Endothelial cell of umbilical vein (primary cell): Measurements from ENCODE around the gene NLRP3. TPM values are rescaled to one million over a fixed set of nuclear protein-coding genes. Genes with fewer than 3 reads are reported as not detected.

Experiments used
- BruUV-seq: library from RNA; stranded (reverse); fragments of 400-500 nt; replicated peaks from 2 replicates; lab custom pipeline; 2021; lab: Mats Ljungman, UMichigan
- CTCF ChIA-PET: fragments of 300-600, 350-600 bp; sonication (Branson Sonifier 250); formaldehyde crosslinking; loops from one replicate; lab custom pipeline; 2021; ENCODE audit warnings: antibody characterized with exemption, inconsistent platforms; lab: Charles Lee
- POLR2A ChIA-PET: fragments of 300-600, 350-600 bp; sonication (Branson Sonifier 250); formaldehyde crosslinking; loops from one replicate; lab custom pipeline; 2021; ENCODE audit warnings: antibody characterized with exemption, inconsistent platforms; lab: Charles Lee
- DNase-seq: peaks from one replicate; pipeline ENCODE4 v3.0.0-alpha.2; 2011; ENCODE audit warnings: low read depth, low spot score
- FAIRE-seq: peaks from 2 replicates; lab custom pipeline; 2011; peaks lifted over from hg19 to GRCh38; lab: Jason Lieb, UNC
- H2AFZ ChIP-seq: 2 replicates; pipeline ENCODE4 v1.6.0; 2012; ENCODE audit warnings: low read depth, low read length, control low read depth, inconsistent platforms
- H3K27ac ChIP-seq: 2 replicates; pipeline ENCODE4 v1.5.1; 2011; ENCODE audit warnings: low read depth, mild to moderate bottlenecking, control low read depth, low read length, moderate library complexity; ENCODE audit not compliant: insufficient read depth
- H3K27me3 ChIP-seq, 2 experiments: 2 replicates each; pipeline versions ENCODE4 v1.6.0 to v1.6.1; 2011; ENCODE audit warnings: low read length in 2 of 2, mixed read lengths in 1 of 2; ENCODE audit not compliant: control insufficient read depth in 2 of 2, insufficient read depth in 2 of 2
- H3K36me3 ChIP-seq, 2 experiments: 2 replicates in 1 of 2; 3 replicates in 1 of 2; pipeline ENCODE4 v1.5.1; 2011; ENCODE audit warnings: low read length in 2 of 2, mild to moderate bottlenecking in 1 of 2, moderate library complexity in 1 of 2; ENCODE audit not compliant: control insufficient read depth in 2 of 2, insufficient read depth in 2 of 2; ENCODE audit errors: extremely low read depth in 1 of 2
- H3K4me1 ChIP-seq: 3 replicates; pipeline ENCODE4 v1.5.1; 2011; ENCODE audit warnings: mild to moderate bottlenecking, low read length; ENCODE audit not compliant: control insufficient read depth, insufficient read depth; ENCODE audit errors: extremely low read depth
- H3K4me2 ChIP-seq: 2 replicates; pipeline ENCODE4 v1.6.1; 2011; ENCODE audit warnings: low read length, control low read depth, mixed read lengths; ENCODE audit not compliant: insufficient read depth
- H3K4me3 ChIP-seq, 3 experiments: fragments of 200-600 bp in 1 of 3; sonication (generic), shearing (Covaris generic) in 1 of 3; replicated peaks in 1 of 3; 2 replicates each; pipeline ENCODE4 v1.5.1; 2011 to 2016; ENCODE audit warnings: control low read depth in 3 of 3, low read length in 3 of 3, mild to moderate bottlenecking in 2 of 3, inconsistent platforms in 1 of 3, low read depth in 1 of 3, moderate library complexity in 1 of 3; ENCODE audit not compliant: insufficient read depth in 1 of 3
- H3K79me2 ChIP-seq: 2 replicates; pipeline ENCODE4 v1.6.0; 2012; ENCODE audit warnings: low read length, inconsistent platforms; ENCODE audit not compliant: control insufficient read depth, insufficient read depth
- H3K9ac ChIP-seq: replicated peaks from 2 replicates; pipeline ENCODE3; 2011; ENCODE audit warnings: low read length, control low read depth; ENCODE audit not compliant: insufficient read depth; ENCODE audit errors: extremely low read depth
- H3K9me1 ChIP-seq: replicated peaks from 3 replicates; pipeline ENCODE4 v1.6.0; 2011; ENCODE audit warnings: mild to moderate bottlenecking, low read length; ENCODE audit not compliant: control insufficient read depth, insufficient read depth; ENCODE audit errors: extremely low read depth
- H3K9me3 ChIP-seq: replicated peaks from 2 replicates; pipeline ENCODE4 v1.5.1; 2012; ENCODE audit warnings: low read length, inconsistent platforms; ENCODE audit not compliant: control insufficient read depth, insufficient read depth
- H4K20me1 ChIP-seq: replicated peaks from 2 replicates; pipeline ENCODE3; 2011; ENCODE audit warnings: mild to moderate bottlenecking, low read length; ENCODE audit not compliant: control insufficient read depth, insufficient read depth; ENCODE audit errors: extremely low read depth
- CTCF ChIP-seq, 2 donors: IDR thresholded peaks; 1 replicate in 1 of 2; 2 replicates in 1 of 2; pipeline ENCODE4 v1.5.1; 2011; ENCODE audit warnings: low read length in 2 of 2, mild to moderate bottlenecking in 2 of 2, moderate library complexity in 2 of 2, control low read depth in 1 of 2, inconsistent platforms in 1 of 2, low read depth in 1 of 2; ENCODE audit not compliant: insufficient read depth in 1 of 2; ENCODE audit errors: extremely low read depth in 1 of 2
- EZH2 ChIP-seq: IDR thresholded peaks from 2 replicates; pipeline ENCODE4 v1.6.1; 2012; ENCODE audit warnings: borderline replicate concordance, low read depth, mild to moderate bottlenecking, moderate library complexity, low read length, inconsistent platforms; ENCODE audit not compliant: severe bottlenecking
- FOS ChIP-seq: IDR thresholded peaks from 2 replicates; pipeline ENCODE4 v1.6.1; 2011; ENCODE audit warnings: mild to moderate bottlenecking, low read length, moderate library complexity, borderline replicate concordance; ENCODE audit not compliant: insufficient read depth
- GATA2 ChIP-seq: IDR thresholded peaks from 2 replicates; pipeline ENCODE4 v1.7.0; 2011; ENCODE audit warnings: low read depth, mild to moderate bottlenecking, moderate library complexity, mixed read lengths, low read length; ENCODE audit not compliant: insufficient read length, insufficient read depth
- JUN ChIP-seq: IDR thresholded peaks from 2 replicates; pipeline ENCODE4 v1.6.1; 2011; ENCODE audit warnings: borderline replicate concordance, low read depth; ENCODE audit not compliant: insufficient read length, insufficient read depth
- MYC ChIP-seq: IDR thresholded peaks from one replicate; pipeline ENCODE4 v1.6.1; 2011; ENCODE audit warnings: mild to moderate bottlenecking, low read depth, low read length
- POLR2A ChIP-seq: IDR thresholded peaks from 2 replicates; pipeline ENCODE4 v1.6.1; 2012; ENCODE audit warnings: low read depth, mild to moderate bottlenecking, control low read depth, low read length
- POLR2AphosphoS5 ChIP-seq: IDR thresholded peaks from 2 replicates; pipeline ENCODE4 v1.6.1; 2012; ENCODE audit warnings: low read depth, mild to moderate bottlenecking, control low read depth, low read length, moderate library complexity; ENCODE audit not compliant: insufficient read depth
- dilution Hi-C: fragments of 300-500 bp; cut with MboI; formaldehyde crosslinking; loops from one replicate; pipeline ENCODE4 v1.15.0; 2019; ENCODE audit warnings: low sequenced_read_pairs; ENCODE audit not compliant: extremely low pct_ligation_motif_present
- intact Hi-C: fragments of 100-400 bp; cut with micrococcal nuclease; formaldehyde crosslinking; loops from one replicate; pipeline ENCODE4 v1.10.0; 2022
- polyA plus RNA-seq, 4 experiments: library from polyadenylated mRNA; depleted of rRNA in 3 of 4; stranded (reverse) in 3 of 4; unstranded in 1 of 4; fragments of >200 nt; gene quantifications; 2 replicates each; pipeline versions ENCODE4 v1.2.1 to v1.2.3, GENCODE V29; 2011 to 2012; ENCODE audit warnings: missing spikeins in 1 of 4
- total RNA-seq: library from RNA; stranded (reverse); gene quantifications from 2 replicates; pipeline ENCODE4 v1.2.3, GENCODE V29; 2021
- TF ChIP-seq, protein P1 (sequence below): IDR thresholded peaks from 2 replicates; pipeline ENCODE4 v1.6.1; 2011; ENCODE audit not compliant: insufficient read depth, insufficient read length

The NLRP3 gene
- total and polyA plus RNA-seq, 2 donors (not counting 3 experiments of a cell fraction or from before 2014, with no cell fraction given) = 0.24 to 0.29 TPM

DNA sequence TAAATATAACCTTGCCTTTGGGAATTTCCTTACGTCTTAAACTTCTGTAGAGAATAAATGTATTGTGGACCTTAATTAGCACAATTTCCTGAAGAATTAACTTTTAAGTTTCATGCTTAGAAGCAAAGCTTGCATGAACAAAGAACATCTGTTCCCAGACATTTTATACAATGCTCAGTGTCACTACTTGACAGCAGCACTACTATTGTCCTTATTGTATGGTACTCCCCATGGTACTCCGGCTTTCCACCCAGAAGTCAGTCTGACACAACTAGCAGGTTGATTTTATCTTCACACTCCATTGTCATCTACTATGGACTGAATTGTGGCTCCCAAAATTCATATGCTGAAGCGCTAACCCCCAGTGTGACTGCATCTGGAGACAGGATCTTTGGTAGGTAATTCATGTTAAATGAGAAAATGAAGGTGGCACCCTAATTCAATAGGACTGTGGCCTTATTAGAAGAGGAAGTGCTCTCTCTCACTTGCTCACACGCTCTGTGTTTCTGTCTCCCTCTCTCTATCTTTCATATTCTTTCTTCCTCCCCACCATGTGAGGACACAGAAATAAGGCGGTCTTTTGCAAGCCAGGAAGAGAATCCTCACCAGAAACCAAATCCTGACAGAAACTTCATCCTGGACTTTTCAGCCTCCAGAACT lies 52.6 kb downstream of the NLRP3 start:
- Histone ChIP-seq H3K36me3 (no peaks in the 10 kb centered on the region), H3K27me3 (no peaks in the 10 kb centered on the region), H3K79me2 (no peaks in the 10 kb centered on the region), H3K9ac (no peak overlapping the region), H4K20me1 (no peaks in the 10 kb centered on the region), H3K9me3 (no peaks in the 10 kb centered on the region), H3K9me1 (no peaks in the 10 kb centered on the region), H3K4me1 (no peaks in the 10 kb centered on the region), H3K4me3 (no peak overlapping the region), H3K27ac (no peak overlapping the region), H2AFZ (no peak overlapping the region), H3K4me2 (no peak overlapping the region)
- intact Hi-C loops (no loop called here), dilution Hi-C loops (no loop called here)
- POLR2A ChIA-PET = no interaction called here
- DNase-seq (no peak), FAIRE-seq (no peak)
- CTCF ChIA-PET = no interaction called here
- TF ChIP-seq POLR2A (no peak), MYC (no peak), POLR2AphosphoS5 (no peak), EZH2 (no peak), GATA2 (no peak), CTCF (IDR thresholded peaks at IDR 0.05; ENCODE audit: extremely low read depth in 1 of 2, insufficient read depth in 1 of 2, low read depth in 1 of 2, low read length in 2 of 2) (no peak), JUN (no peak), FOS (no peak)
- TF ChIP-seq, protein P1, sequence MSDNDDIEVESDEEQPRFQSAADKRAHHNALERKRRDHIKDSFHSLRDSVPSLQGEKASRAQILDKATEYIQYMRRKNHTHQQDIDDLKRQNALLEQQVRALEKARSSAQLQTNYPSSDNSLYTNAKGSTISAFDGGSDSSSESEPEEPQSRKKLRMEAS = no peak
- BruUV-seq = no TSS peak
